PFSK-1 (cell line): ENCODE measurements around the gene APOO.

ENCODE experiments used
- FOXP2 ChIP-seq: optimal IDR thresholded peaks from 2 replicates; pipeline ENCODE3; 2011; ENCODE audit warnings: borderline replicate concordance, control low read depth, inconsistent platforms; ENCODE audit not compliant: insufficient read depth; ENCODE audit errors: extremely low read length, extremely low read depth
- POLR2AphosphoS5 ChIP-seq: IDR thresholded peaks from 2 replicates; pipeline ENCODE4 v1.6.1; 2012; ENCODE audit warnings: low read depth, mild to moderate bottlenecking, control low read depth, low read length, moderate library complexity
- SIN3A ChIP-seq: IDR thresholded peaks from 2 replicates; pipeline ENCODE4 v1.6.1; 2012; ENCODE audit warnings: mild to moderate bottlenecking, low read length, moderate library complexity, borderline replicate concordance; ENCODE audit not compliant: insufficient read depth
- TAF1 ChIP-seq: IDR thresholded peaks from 2 replicates; pipeline ENCODE4 v1.6.1; 2012; ENCODE audit warnings: low read length, control low read depth, borderline replicate concordance; ENCODE audit not compliant: insufficient read depth
- TF ChIP-seq, protein P1 (sequence below), 2 experiments: IDR thresholded peaks; 2 replicates each; pipeline versions ENCODE4 v1.6.1 to v1.8.0; 2011 to 2012; ENCODE audit warnings: low read depth in 2 of 2, low read length in 2 of 2, control low read depth in 1 of 2, inconsistent platforms in 1 of 2, mild to moderate bottlenecking in 1 of 2, moderate library complexity in 1 of 2; ENCODE audit not compliant: insufficient read depth in 1 of 2

APOO gene

DNA sequence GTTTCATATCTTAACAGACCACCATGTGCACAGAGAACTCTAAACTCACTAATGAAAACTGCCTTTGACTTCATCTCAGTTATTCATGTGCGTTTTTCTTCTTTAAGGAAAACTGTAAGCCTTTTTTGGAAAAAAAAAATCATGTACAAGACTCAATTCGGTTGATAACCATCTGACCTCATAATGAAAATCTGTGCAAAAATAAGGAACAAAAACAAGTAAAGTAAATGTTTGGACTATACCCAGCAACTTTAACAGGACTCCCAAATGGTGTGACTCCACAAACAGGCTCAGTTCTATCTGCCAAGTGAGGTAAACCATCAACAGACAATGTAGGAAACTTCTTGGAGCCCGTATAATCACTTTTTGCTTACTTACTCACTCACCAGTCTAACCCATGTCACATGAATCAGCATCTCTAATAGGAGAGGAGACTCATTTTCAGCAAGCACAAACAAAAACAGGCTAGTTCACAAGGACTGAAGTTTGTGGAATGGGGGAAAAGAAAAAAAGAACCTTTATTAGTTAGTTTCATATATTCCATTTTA, 9.3 kb downstream of the APOO start:
- TF ChIP-seq FOXP2 = no peak
- TF ChIP-seq, protein P1, sequence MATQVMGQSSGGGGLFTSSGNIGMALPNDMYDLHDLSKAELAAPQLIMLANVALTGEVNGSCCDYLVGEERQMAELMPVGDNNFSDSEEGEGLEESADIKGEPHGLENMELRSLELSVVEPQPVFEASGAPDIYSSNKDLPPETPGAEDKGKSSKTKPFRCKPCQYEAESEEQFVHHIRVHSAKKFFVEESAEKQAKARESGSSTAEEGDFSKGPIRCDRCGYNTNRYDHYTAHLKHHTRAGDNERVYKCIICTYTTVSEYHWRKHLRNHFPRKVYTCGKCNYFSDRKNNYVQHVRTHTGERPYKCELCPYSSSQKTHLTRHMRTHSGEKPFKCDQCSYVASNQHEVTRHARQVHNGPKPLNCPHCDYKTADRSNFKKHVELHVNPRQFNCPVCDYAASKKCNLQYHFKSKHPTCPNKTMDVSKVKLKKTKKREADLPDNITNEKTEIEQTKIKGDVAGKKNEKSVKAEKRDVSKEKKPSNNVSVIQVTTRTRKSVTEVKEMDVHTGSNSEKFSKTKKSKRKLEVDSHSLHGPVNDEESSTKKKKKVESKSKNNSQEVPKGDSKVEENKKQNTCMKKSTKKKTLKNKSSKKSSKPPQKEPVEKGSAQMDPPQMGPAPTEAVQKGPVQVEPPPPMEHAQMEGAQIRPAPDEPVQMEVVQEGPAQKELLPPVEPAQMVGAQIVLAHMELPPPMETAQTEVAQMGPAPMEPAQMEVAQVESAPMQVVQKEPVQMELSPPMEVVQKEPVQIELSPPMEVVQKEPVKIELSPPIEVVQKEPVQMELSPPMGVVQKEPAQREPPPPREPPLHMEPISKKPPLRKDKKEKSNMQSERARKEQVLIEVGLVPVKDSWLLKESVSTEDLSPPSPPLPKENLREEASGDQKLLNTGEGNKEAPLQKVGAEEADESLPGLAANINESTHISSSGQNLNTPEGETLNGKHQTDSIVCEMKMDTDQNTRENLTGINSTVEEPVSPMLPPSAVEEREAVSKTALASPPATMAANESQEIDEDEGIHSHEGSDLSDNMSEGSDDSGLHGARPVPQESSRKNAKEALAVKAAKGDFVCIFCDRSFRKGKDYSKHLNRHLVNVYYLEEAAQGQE (IDR thresholded peaks at IDR 0.05; ENCODE audit: insufficient read depth in 1 of 2, low read depth in 2 of 2, low read length in 2 of 2) = no peak
- no peak for TF ChIP-seq TAF1
- no peak for TF ChIP-seq POLR2AphosphoS5
- no peak for TF ChIP-seq SIN3A

DNA sequence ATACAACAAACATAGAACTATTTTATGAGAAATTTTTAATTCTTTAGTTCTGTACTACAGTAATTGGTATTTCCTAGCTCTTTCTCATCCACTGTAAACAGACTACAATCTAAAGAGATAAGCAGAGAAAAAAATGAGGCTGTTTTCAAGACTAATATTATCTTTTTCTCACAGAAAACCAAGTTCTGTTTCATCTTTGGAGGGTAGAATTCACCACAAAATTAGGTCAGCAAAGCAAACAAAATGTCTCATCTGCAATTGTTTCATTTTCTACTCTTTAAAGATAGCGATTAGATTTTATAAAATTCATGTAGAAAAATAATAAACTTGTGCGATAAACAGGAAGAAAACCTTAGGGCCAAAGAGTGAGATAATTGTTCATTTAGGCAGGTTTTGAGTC, 10.8 kb downstream of the APOO start:
- TF ChIP-seq TAF1 = no peak
- TF ChIP-seq, protein P1 (IDR thresholded peaks at IDR 0.05; ENCODE audit: insufficient read depth in 1 of 2, low read depth in 2 of 2, low read length in 2 of 2) = no peak
- TF ChIP-seq SIN3A = no peak
- TF ChIP-seq POLR2AphosphoS5 = no peak
- no peak for TF ChIP-seq FOXP2

GRCh38 chrX:23890933-23891332, 16.8 kb downstream of the APOO start:
- TF ChIP-seq POLR2AphosphoS5 (no peak), SIN3A (no peak), TAF1 (no peak), FOXP2 (no peak)
- TF ChIP-seq, protein P1 (IDR thresholded peaks at IDR 0.05; ENCODE audit: insufficient read depth in 1 of 2, low read depth in 2 of 2, low read length in 2 of 2) = no peak

DNA sequence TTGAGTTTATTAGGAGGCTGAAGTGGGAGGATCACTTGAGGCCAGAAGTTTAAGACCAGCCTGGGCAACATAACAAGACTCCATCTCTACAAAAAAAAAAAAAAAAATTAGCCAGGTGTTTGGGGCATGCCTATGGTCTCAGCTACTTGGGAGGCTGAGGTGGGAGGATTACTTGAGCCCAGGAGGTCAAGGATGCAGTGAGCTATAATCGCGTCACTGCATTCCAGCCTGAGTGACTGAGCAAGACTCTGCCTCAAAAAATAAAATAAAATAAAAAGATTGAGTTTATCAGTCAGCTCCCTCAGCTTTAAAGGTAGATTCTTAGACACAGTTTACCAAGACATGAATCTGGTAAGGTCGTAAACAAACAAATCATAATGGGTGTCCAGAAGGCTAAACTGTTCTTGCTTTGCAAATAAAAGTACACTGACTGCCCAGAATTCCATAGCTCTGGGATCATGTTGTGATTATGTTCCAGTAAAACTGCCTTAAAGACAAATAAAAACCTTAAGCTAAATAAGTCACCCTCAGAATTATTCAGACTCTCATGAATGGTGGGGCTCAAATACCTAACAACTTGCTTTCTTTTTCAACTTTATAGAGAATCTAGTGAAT, 18.7 kb downstream of the APOO start:
- no peak for TF ChIP-seq SIN3A
- no peak for TF ChIP-seq FOXP2
- TF ChIP-seq TAF1 = no peak
- TF ChIP-seq, protein P1 (IDR thresholded peaks at IDR 0.05; ENCODE audit: insufficient read depth in 1 of 2, low read depth in 2 of 2, low read length in 2 of 2) = no peak
- TF ChIP-seq POLR2AphosphoS5 = no peak
